SU-DHL-6 (cell line): ENCODE measurements around the gene WDR33.

Source experiments
- H2AFZ ChIP-seq: fragments of 200-600 bp; sonication (generic); 2 replicates; pipeline ENCODE4 v1.6.1; 2014; ENCODE audit warnings: low read depth, mild to moderate bottlenecking, moderate library complexity, mixed read lengths, antibody characterized with exemption, low read length; ENCODE audit not compliant: severe bottlenecking
- H3F3A ChIP-seq: fragments of 200-600 bp; shearing (Covaris generic); 2 replicates; pipeline ENCODE4 v1.6.0; 2016; ENCODE audit warnings: antibody characterized with exemption, mild to moderate bottlenecking; ENCODE audit not compliant: insufficient read depth
- H3K27ac ChIP-seq: fragments of 200-600 bp; sonication (generic); 2 replicates; pipeline ENCODE4 v1.5.1; 2016; ENCODE audit warnings: low read depth, mild to moderate bottlenecking, low read length, moderate library complexity, mixed read lengths
- H3K27me3 ChIP-seq: fragments of 200-600 bp; sonication (generic), shearing (Covaris generic); 2 replicates; pipeline ENCODE4 v1.6.0; 2014; ENCODE audit warnings: mild to moderate bottlenecking, low read length
- H3K36me3 ChIP-seq: fragments of 200-600 bp; sonication (generic); 2 replicates; pipeline ENCODE4 v1.6.1; 2014; ENCODE audit warnings: mild to moderate bottlenecking, low read length, mixed read lengths
- H3K4me2 ChIP-seq: fragments of 300-600, 200-600 bp; shearing (Covaris generic), sonication (generic); 2 replicates; pipeline ENCODE4 v1.6.0; 2014; ENCODE audit warnings: low read length, low read depth, mild to moderate bottlenecking; ENCODE audit not compliant: poor library complexity, severe bottlenecking
- H3K4me3 ChIP-seq: fragments of 200-600 bp; sonication (generic); 2 replicates; pipeline ENCODE4 v1.5.1; 2014; ENCODE audit warnings: antibody characterized with exemption, low read length, mild to moderate bottlenecking, mixed read lengths; ENCODE audit not compliant: insufficient read depth, poor library complexity, severe bottlenecking
- H3K79me2 ChIP-seq: fragments of 200-600 bp; sonication (generic); 2 replicates; pipeline ENCODE4 v1.6.1; 2014; ENCODE audit warnings: mild to moderate bottlenecking, low read length, moderate library complexity; ENCODE audit not compliant: insufficient read depth
- H3K9ac ChIP-seq: fragments of 200-600 bp; sonication (generic); 2 replicates; pipeline ENCODE4 v1.7.0; 2014; ENCODE audit warnings: mild to moderate bottlenecking, low read length
- H3K9me2 ChIP-seq: fragments of 200-600 bp; sonication (generic); replicated peaks from 2 replicates; pipeline ENCODE4 v1.6.1; 2014; ENCODE audit warnings: low read length; ENCODE audit not compliant: insufficient read depth
- H3K9me3 ChIP-seq: fragments of 200-600 bp; sonication (generic); 2 replicates; pipeline ENCODE4 v1.6.1; 2014; ENCODE audit warnings: low read length, mixed read lengths; ENCODE audit not compliant: insufficient read depth
- H4K20me1 ChIP-seq: fragments of 200-600 bp; sonication (generic); 2 replicates; pipeline ENCODE4 v1.6.1; 2014; ENCODE audit warnings: low read depth, mild to moderate bottlenecking, antibody characterized with exemption, low read length, moderate library complexity, mixed read lengths
- EZH2phosphoT487 ChIP-seq: fragments of 200-600 bp; sonication (generic), shearing (Covaris generic); conservative IDR thresholded peaks from 2 replicates; pipeline ENCODE4 v1.6.1; 2018; ENCODE audit warnings: mild to moderate bottlenecking, antibody characterized with exemption, low read length, moderate library complexity, mixed read lengths
- TF ChIP-seq, protein P1 (sequence below): fragments of 200-600 bp; sonication (generic); IDR thresholded peaks from one replicate; pipeline ENCODE4 v1.5.1; 2017; ENCODE audit warnings: antibody characterized with exemption, mild to moderate bottlenecking, low read length, moderate library complexity; ENCODE audit not compliant: insufficient read depth, poor library complexity, severe bottlenecking

The WDR33 gene

DNA sequence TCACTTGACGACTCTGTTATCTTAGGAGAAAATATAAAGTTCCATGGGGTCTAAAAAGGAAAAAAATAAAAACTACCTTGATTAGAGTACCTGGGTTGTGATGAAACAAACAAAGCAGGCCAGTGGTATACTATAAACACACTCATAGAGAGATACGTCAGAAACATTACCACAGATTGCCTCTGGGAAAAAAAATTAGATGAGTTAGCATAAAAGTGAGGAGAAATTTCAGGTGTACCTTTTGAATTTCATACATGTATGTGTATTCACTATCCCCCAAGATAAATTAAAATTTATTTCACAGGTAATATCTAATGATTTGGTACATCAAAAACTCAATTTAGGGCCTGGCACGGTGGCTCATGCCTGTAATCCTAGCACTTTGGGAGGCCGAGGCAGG, 18.2 kb downstream of the WDR33 start:
- H2AFZ ChIP-seq: no peak overlapping the region
- H3F3A ChIP-seq: peaks cover 12% of the 10 kb centered on the region; the same call in 1 of the 2 replicates
- no peak overlapping the region for H3K4me2 ChIP-seq
- H3K27me3 ChIP-seq: no peaks in the 10 kb centered on the region
- peaks cover 23% of the 10 kb centered on the region for H4K20me1 ChIP-seq
- H3K9me3 ChIP-seq: no peaks in the 10 kb centered on the region
- H3K9me2 ChIP-seq: no peaks in the 10 kb centered on the region
- peaks cover 82% of the 10 kb centered on the region for H3K79me2 ChIP-seq
- no peak overlapping the region for H3K4me3 ChIP-seq
- no peak overlapping the region for H3K27ac ChIP-seq
- H3K9ac ChIP-seq: no peak overlapping the region
- TF ChIP-seq, protein P1, sequence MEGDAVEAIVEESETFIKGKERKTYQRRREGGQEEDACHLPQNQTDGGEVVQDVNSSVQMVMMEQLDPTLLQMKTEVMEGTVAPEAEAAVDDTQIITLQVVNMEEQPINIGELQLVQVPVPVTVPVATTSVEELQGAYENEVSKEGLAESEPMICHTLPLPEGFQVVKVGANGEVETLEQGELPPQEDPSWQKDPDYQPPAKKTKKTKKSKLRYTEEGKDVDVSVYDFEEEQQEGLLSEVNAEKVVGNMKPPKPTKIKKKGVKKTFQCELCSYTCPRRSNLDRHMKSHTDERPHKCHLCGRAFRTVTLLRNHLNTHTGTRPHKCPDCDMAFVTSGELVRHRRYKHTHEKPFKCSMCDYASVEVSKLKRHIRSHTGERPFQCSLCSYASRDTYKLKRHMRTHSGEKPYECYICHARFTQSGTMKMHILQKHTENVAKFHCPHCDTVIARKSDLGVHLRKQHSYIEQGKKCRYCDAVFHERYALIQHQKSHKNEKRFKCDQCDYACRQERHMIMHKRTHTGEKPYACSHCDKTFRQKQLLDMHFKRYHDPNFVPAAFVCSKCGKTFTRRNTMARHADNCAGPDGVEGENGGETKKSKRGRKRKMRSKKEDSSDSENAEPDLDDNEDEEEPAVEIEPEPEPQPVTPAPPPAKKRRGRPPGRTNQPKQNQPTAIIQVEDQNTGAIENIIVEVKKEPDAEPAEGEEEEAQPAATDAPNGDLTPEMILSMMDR: no peak
- no peak for TF ChIP-seq EZH2phosphoT487
- H3K36me3 ChIP-seq: no peaks in the 10 kb centered on the region; the same call in 1 of the 2 replicates

DNA sequence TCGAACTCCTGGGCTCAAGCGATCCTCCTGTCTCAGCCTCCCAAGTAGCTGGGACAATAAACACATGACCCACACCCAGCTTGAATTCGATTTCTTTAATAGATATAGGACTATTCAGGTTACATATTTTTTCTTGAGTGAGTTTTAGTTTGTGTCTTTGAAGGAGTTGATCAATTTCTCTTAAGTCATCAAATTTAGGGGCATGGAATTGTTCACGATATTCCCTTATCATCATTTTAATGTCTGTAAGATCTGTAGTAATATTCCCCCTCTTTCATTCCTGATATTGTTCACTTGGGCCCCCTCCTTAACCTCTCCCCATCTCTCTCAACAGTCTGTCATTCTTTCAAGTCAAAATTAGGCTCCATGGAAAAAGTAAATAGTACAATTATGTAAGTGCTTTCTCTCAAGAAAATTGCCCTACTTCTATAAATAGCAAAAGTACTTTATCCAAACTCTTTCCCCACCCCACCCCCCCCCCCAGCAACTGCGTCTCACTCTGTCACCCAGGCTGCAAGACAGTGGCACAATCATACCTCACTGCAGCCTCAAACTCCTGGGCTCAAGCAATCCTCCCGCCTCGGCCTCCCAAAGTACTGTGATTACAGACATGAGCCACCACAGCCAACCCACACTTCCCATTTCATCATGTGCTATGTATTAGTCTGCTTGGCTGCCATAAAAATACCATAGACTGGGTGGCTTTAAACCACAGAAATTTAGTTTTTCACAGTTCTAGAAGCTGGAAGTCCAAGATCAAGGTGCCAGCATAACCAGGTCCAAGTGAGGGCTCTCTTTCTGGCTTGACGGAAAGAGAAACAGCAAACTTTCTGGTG, 20.1 kb downstream of the WDR33 start:
- peaks cover 14% of the 10 kb centered on the region for H4K20me1 ChIP-seq
- H3K9ac ChIP-seq: no peak overlapping the region

DNA sequence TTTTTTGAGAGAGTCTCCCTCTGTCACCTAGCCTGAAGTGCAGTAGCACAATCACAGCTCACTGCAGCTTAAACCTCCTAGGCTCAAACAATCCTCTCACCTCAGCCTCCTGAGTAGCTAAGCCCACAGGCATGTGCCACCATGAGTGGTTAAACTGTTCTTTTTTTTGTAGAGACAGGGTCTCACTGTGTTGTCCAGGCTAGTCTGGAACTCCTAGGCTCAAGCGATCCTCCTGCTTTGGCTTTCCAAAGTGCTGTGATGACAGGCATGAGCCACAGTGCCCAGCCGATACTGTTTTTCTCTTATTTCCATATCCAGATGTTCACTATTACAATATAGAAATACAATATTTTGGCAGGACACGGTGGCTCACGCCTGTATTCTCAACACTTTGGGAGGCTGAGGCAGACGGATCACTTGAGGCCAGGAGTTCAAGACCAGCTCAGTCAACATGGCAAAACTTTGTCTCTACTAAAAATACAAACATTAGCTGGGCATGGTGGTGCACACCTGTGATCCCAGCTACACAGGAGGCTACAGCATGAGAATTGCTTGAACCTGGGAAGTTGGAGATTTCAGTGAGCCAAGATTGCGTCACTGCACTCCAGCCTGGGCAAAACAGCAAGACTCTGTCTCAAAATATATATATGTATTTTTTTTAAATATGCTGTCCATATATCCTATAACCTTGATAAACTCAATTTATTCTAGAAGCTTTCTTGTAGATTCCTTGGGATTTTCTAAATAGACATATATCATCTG, 24.7 kb downstream of the WDR33 start:
- no peak overlapping the region for H3K4me3 ChIP-seq
- peaks cover 69% of the 10 kb centered on the region for H3K79me2 ChIP-seq
- TF ChIP-seq, protein P1: no peak
- no peak for TF ChIP-seq EZH2phosphoT487
- no peaks in the 10 kb centered on the region for H3K9me2 ChIP-seq
- no peak overlapping the region for H2AFZ ChIP-seq
- H3K27me3 ChIP-seq: no peaks in the 10 kb centered on the region
- H3F3A ChIP-seq: peaks cover 14% of the 10 kb centered on the region; the same call in 1 of the 2 replicates
- H3K9me3 ChIP-seq: no peaks in the 10 kb centered on the region
- peaks cover 19% of the 10 kb centered on the region for H4K20me1 ChIP-seq
- no peak overlapping the region for H3K4me2 ChIP-seq
- peaks cover 5% of the 10 kb centered on the region; the same call in 1 of the 2 replicates for H3K36me3 ChIP-seq
- H3K27ac ChIP-seq: no peak overlapping the region
- H3K9ac ChIP-seq: no peak overlapping the region

More for the DNA sequence above, 20.1 kb downstream of the WDR33 start:
- no peaks in the 10 kb centered on the region for H3K36me3 ChIP-seq
- no peak overlapping the region for H3K4me3 ChIP-seq
- H3K4me2 ChIP-seq: no peak overlapping the region
- no peaks in the 10 kb centered on the region for H3K9me2 ChIP-seq
- peaks cover 69% of the 10 kb centered on the region for H3K79me2 ChIP-seq
- no peaks in the 10 kb centered on the region for H3K9me3 ChIP-seq
- H3K27me3 ChIP-seq: no peaks in the 10 kb centered on the region
- H2AFZ ChIP-seq: no peak overlapping the region
- no peak overlapping the region for H3K27ac ChIP-seq
- peaks cover 12% of the 10 kb centered on the region; the same call in 1 of the 2 replicates for H3F3A ChIP-seq
- TF ChIP-seq, protein P1: no peak
- TF ChIP-seq EZH2phosphoT487: no peak
